ENCODE measurements around the gene ARL3.
"Not testable (repeated sequence)": the region's sequence is repeated elsewhere in the genome, so short reads cannot be mapped to it uniquely, and the experiment has no call there.

Gene ARL3

GRCh38 chr10:102670065-102670670 lies 44.0 kb downstream of the ARL3 start:
- no peak for DNase-seq

GRCh38 chr10:102669206-102670064 lies 44.8 kb downstream of the ARL3 start:
- no peak for DNase-seq

- no peak for DNase-seq
These were observed 45.7 kb downstream of the ARL3 start for GRCh38 chr10:102668326-102669107.

GRCh38 chr10:102667411-102667810 lies 46.8 kb downstream of the ARL3 start:
- DNase-seq = not testable (repeated sequence)

DNA sequence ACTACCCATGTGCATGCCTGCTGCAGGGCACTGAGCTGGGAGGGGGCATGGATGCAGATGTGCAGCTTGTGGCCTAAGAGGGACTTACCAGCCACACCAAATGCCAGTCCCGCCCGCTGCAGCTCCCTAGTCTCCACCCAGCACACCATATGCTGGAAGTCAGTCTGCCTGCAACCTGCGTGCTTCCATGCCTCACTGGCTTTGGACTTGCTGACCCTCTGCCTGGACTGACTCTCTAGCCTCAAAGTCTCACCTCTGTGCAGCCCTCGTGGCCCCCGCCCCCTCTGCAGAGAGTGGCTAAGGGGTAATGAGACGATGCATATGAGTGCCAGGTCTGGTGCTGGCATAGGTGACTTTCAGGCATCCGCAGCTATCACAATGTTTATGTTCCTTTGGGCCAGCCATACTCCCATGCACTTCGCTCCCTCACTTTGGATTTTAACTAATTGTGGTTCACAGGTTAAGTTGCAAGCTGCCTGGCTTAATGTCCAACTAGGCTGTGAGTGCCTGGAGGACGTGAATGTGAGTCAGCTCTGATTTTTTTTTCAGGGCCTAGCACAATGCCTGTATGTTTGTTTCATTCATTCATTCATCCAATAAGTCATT lies 48.2 kb downstream of the ARL3 start:
- no peak for DNase-seq

GRCh38 chr10:102661658-102662028 lies 52.6 kb downstream of the ARL3 start:
- DNase-seq = peak; percentile 31 to 45

GRCh38 chr10:102660888-102661657 lies 53.1 kb downstream of the ARL3 start:
- peak; percentile 80 to 84 for DNase-seq

- no peak for DNase-seq
These were observed 55.4 kb downstream of the ARL3 start for GRCh38 chr10:102658802-102659201.

GRCh38 chr10:102657984-102658724 lies 56.0 kb downstream of the ARL3 start:
- no peak for DNase-seq

DNA sequence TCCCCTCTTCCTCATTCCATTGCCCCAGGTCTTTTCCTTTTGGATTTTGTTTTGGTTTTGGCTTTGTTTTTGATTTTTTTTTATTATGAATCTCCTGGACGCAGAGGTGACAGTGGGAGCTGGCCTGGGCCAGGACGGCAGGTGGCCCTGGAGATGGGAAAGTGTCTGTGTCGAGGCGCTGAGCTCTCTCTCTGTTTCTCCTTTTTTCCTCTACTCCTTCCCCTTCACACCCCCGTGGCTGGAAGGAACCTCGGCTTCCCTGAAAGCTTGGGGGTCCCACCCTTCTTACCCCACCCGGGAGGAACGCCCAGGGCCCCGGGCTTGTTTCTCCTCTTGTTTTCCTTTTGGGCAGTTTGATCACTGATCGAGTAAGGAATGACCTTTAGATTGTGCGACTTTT lies 56.7 kb downstream of the ARL3 start:
- no peak for DNase-seq

DNA sequence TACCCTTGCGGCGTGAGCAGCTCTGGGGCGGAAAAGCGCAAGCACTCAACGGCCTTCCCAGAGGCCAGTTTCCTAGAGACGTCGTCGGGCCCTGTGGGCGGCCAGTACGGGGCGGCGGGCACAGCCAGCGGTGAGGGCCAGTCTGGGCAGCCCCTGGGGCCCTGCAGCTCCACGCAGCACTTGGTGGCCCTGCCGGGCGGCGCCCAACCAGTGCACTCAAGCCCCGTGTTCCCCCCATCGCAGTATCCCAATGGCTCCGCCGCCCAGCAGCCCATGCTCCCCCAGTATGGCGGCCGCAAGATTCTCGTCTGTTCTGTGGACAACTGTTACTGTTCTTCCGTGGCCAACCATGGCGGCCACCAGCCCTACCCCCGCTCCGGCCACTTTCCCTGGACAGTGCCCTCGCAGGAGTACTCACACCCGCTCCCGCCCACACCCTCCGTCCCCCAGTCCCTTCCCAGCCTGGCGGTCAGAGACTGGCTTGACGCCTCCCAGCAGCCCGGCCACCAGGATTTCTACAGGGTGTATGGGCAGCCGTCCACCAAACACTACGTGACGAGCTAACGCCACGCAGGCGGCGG lies 57.3 kb downstream of the ARL3 start:
- DNase-seq = no peak

- DNase-seq = no peak
These were observed 58.2 kb downstream of the ARL3 start for GRCh38 chr10:102656026-102656425.

- DNase-seq = no peak
These were observed 59.2 kb downstream of the ARL3 start for GRCh38 chr10:102654969-102655368.

DNA sequence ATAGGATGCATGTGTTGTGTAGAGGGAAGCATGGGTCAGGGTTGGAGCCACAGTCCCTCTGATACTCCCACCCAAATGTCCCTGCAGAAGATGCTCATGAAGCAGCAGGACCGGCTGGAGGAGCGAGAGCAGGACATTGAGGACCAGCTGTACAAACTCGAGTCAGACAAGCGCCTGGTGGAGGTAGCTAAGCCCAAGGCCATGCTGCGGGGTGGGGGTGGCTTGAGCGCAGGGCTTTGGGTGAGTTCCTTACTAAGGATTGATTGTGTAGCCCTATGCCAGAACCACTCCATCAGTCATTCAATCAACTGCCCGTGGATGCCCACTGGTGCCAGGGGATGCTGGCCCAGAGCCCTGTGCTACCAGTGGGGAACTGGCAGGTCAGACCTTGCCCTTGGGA lies 59.6 kb downstream of the ARL3 start:
- no peak for DNase-seq

DNA sequence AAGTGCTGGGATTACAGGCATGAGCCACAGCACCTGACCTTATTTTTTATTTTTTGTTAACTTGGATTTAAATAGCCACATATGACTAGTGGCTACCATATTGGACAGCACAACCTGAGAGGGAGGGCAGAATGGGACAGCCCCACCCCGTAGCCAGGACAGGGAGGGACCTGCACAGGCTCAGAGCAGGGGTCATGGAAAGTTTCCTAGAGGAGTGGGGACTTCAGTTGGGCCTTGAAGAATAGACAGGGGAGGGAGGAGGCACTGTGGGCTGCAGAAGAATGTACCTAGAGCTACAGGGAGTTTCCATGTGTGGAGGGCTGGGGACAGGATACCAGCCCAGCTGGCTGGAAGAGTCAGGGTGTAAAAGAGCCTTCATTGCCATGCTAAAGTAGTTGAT lies 61.1 kb downstream of the ARL3 start:
- no peak for DNase-seq

DNA sequence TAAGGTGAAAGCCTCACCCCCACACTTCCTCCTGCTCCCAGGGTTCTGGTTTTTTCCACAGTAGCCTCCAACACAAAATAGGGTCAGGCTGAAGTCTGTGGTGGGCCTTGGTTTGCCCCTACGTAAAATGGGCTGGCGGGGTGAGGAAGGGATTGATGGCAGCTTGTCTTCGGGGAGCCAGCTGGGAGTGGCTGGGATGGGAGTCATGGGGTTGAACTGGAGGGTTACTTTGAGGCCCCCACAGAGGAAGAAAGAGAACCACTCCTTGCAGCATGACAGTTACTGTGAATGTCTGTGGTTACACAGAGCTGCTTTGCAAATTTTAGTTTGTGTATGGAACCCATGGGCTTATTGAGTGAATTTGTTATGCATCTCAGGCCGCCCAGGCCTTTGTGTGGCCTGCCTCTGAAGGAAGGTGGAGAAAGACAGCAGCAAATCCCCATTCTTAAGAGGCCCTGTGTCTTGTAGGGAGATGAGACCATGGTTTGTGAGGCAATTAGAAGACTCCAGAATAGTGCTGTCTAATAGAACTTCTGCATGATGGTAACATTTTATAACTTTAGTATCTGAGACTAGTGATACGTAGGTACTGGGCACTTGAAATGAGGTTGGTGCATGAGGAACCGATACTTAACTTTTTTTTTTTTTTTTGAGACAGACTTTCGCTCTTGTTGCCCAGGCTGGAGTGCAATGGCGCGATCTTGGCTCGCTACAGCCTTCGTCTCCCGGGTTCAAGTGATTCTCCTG lies 61.9 kb downstream of the ARL3 start:
- DNase-seq = no peak

DNA sequence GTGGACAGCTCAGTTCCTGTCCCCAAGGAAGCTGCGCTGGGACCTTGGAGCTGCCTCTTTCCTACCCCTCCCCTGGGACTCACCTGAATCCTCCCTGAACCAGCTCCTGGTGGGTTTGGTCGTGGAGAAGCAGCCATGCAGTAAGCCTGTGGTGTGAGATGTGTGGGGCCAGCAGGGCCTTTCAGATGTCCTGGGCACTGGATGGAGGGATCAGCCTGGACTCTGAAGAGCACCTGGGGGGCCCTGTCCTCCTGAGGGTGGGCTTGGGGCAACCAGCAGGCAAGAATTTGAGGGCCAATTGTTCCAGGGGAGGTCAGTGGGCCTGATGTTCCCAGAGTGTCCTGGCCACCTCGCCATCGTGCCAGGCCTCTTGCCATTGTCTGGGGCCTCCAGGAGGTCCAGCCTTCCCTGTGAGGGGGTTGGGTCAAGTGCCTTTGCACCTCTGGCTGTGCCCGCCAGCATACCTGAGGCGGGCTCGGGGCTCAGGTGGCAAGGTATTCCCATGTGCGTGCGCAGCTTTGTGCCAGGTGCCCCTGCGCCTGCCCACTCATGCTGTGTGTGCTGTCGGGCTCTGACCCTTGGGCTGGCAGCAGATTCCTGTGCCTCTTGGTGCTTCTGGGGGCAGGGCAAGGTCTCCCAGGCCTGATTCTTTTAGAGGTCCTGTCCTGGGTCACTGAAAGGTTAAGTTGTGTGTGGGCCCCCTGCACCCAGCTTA lies 62.6 kb downstream of the ARL3 start:
- DNase-seq = no peak

DNA sequence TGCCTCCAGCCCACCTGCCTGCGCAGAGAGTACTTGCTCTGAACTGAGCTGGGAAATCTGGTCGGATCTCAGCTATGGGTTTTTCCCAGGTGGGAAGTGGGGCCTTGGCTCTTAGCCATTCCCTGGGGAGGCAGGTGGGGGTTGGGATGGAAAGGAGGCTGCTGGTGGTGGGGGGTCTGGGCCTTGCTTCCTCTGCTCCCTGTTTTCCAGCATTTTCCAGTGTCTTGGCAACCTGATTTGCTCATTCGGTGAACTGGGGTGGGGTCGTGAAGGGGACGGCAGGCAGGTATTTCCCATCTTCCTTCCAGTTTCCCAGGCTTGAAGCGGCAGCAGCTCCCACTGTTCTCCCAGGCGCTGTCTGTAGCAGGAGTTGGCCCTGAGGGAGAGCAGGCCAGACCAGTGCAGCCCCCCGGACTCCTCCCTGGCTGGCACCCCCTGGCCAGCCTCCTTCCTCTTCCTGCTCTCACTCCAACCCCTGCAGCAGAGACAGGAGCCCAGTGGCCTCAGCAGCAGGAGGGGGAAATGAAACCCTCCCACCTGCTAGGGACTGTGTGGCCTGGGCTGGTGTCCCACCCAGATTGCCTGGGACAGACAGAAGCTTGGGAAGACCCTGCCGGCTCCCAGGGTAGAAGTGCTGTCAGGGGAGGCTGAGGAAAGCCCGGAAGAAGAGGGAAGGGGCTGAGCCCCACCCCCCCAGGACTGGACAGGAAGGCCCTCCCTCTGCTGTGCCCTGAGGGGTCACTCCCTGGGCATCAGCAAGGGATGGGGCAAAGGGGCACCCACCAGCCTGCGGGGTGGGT lies 63.3 kb downstream of the ARL3 start:
- DNase-seq = no peak
